ENCODE results near the gene CD300H.

DNA sequence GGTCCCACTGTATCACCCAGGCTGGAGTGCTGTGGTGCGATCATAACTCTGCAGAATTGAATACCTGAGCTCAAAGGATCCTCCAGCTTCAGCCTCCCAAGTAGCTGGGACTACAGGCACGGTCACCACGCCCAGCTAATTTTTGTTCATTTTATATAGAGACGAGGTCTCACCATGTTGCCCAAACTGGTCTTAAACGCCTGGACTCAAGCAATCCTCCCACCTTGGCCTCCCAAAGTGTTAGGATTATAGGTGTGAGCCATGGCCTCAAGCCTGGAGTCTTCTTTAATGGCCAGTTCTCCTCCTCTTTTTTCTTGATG is 36.5 kb downstream of the CD300H start:
- TF ChIP-seq, protein P1, sequence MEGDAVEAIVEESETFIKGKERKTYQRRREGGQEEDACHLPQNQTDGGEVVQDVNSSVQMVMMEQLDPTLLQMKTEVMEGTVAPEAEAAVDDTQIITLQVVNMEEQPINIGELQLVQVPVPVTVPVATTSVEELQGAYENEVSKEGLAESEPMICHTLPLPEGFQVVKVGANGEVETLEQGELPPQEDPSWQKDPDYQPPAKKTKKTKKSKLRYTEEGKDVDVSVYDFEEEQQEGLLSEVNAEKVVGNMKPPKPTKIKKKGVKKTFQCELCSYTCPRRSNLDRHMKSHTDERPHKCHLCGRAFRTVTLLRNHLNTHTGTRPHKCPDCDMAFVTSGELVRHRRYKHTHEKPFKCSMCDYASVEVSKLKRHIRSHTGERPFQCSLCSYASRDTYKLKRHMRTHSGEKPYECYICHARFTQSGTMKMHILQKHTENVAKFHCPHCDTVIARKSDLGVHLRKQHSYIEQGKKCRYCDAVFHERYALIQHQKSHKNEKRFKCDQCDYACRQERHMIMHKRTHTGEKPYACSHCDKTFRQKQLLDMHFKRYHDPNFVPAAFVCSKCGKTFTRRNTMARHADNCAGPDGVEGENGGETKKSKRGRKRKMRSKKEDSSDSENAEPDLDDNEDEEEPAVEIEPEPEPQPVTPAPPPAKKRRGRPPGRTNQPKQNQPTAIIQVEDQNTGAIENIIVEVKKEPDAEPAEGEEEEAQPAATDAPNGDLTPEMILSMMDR (conservative IDR thresholded peaks at IDR 0.05; ENCODE audit: low read length): no peak
- no peak for TF ChIP-seq EZH2phosphoT487 (IDR thresholded peaks at IDR 0.05; ENCODE audit: borderline replicate concordance)

Data from Loucy (cell line).